Measurements from ENCODE around the gene BABAM1.

Gene BABAM1

GRCh38 chr19:17303940-17304267 is 36.7 kb downstream of the BABAM1 start:
- ATAC-seq = no peak

GRCh38 chr19:17304386-17305215 is 37.4 kb downstream of the BABAM1 start:
- no peak for ATAC-seq

GRCh38 chr19:17305216-17305516 is 37.9 kb downstream of the BABAM1 start:
- no peak for ATAC-seq

GRCh38 chr19:17305517-17306284 is 38.5 kb downstream of the BABAM1 start, which contains the start of gene MRPL34:
TSS of gene MRPL34 (plus strand) at chr19:17305872. CDS start at chr19:17305893, 21 bp downstream.
- ATAC-seq = peak; percentile 66 to 68

- ATAC-seq = no peak
Observed at GRCh38 chr19:17306285-17306714, 39.1 kb downstream of the BABAM1 start.

- no peak for ATAC-seq
Observed at GRCh38 chr19:17307876-17308377, 40.7 kb downstream of the BABAM1 start.

- peak; percentile 85 to 86 for ATAC-seq
Observed at GRCh38 chr19:17309198-17309964, 42.1 kb downstream of the BABAM1 start, which contains the start of gene DDA1. TSS of gene DDA1 (plus strand) at chr19:17309563. CDS start at chr19:17309655, 92 bp downstream.

GRCh38 chr19:17309965-17310461 is 42.8 kb downstream of the BABAM1 start:
- ATAC-seq = no peak

- no peak for ATAC-seq
Observed at GRCh38 chr19:17311455-17312188, 44.4 kb downstream of the BABAM1 start.

- no peak for ATAC-seq
Observed at GRCh38 chr19:17312189-17313113, 45.2 kb downstream of the BABAM1 start.

GRCh38 chr19:17314007-17314593 is 46.9 kb downstream of the BABAM1 start:
- ATAC-seq = no peak

- no peak for ATAC-seq
Observed at GRCh38 chr19:17318966-17319365, 51.7 kb downstream of the BABAM1 start.

GRCh38 chr19:17319473-17320238 is 52.4 kb downstream of the BABAM1 start:
- ATAC-seq = no peak

- ATAC-seq = no peak
Observed at GRCh38 chr19:17320435-17320834, 53.2 kb downstream of the BABAM1 start.

GRCh38 chr19:17321655-17322489 is 54.6 kb downstream of the BABAM1 start:
- ATAC-seq = no peak

- no peak for ATAC-seq
Observed at GRCh38 chr19:17322854-17323253, 55.6 kb downstream of the BABAM1 start.

GRCh38 chr19:17323300-17323963 is 56.2 kb downstream of the BABAM1 start:
- ATAC-seq = no peak

- no peak for ATAC-seq
Observed at GRCh38 chr19:17323964-17324332, 56.7 kb downstream of the BABAM1 start.
